Diencephalon (tissue), 1 donor: ENCODE results near the gene OR11L1. TPM values are rescaled to one million over a fixed set of nuclear protein-coding genes. Genes with fewer than 3 reads are reported as not detected.

ENCODE experiments used
- total RNA-seq: library from RNA; depleted of rRNA; stranded (reverse); fragments of >200 nt; gene quantifications from one replicate; pipeline ENCODE4 v1.2.3, GENCODE V29; 2014

The OR11L1 gene
- total RNA-seq = not detected

DNA sequence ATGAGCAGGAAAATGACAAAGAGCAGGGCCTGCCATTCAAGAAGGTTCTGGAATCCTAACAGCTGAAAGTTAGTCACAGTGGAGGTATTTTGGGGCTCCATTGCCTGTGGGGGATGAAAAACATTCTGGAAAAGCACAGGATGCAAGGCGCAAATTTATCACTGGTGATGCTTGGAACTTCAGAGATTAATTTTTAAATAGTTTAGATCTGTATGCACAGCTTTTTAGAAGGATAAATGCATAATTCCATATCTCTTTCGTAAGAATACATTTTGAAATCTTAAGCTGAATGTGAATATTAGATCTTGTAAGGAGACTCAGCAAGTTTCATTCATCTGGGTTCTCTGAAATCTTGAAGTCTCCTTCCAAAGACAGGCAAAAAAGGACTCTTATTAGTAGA lies at the start of gene OR11L1:
Gene OR11L1, minus strand, starts transcription at position 101 of the 400 bp plus-strand sequence. Its CDS starts 0 bp downstream, at position 101.

DNA sequence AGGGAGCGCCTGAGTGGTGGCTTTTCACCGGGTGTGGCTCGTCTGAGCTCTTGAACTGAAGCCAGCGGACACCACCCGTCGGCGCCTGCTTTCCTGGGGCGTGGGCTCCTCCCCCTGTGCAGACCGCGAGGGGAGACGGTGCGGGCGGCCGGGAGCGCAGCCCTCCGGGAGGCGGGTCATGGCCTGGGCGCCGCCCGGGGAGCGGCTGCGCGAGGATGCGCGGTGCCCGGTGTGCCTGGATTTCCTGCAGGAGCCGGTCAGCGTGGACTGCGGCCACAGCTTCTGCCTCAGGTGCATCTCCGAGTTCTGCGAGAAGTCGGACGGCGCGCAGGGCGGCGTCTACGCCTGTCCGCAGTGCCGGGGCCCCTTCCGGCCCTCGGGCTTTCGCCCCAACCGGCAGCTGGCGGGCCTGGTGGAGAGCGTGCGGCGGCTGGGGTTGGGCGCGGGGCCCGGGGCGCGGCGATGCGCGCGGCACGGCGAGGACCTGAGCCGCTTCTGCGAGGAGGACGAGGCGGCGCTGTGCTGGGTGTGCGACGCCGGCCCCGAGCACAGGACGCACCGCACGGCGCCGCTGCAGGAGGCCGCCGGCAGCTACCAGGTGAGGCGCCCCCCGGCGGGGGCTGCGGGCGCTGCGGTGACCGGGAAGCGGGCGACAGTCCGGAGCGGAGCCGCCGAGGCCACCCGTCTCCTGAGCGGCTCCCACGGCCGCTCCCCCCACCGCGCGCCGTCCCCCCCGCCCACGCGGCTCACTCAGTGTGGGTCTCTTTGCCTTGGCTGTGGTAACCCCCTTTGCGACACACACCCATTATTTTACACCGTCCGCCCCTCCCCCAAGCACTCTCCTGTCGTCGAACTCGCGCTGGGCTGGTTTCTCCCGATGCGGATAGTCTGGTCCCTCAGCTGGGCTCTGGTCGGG lies 15.6 kb upstream of the OR11L1 start, which contains the start of gene TRIM58:
Gene TRIM58, plus strand, starts transcription at position 119 of the 916 bp plus-strand sequence. Its CDS starts 60 bp downstream, at position 179.

DNA sequence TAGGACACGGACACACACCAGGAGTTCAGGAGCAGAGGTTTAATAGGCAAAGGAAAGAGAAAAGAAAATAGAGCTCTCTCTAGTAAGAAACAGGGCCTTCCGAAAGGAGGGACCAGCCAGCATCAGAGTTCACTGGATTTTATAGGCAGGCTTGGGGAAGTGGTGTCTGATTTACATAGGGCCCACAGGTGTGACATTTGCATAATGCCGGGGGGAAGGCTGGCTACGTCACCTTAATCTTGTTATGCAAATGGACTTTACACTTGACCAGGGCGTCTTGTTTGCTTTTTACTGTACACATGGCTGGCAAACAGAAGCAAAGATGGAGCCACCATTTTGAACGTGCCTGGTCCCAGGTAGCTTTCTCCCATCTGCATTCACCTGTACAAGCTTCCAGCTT lies 17.7 kb downstream of the OR11L1 start, which contains the start of gene OR14A16:
Gene OR14A16, minus strand, starts transcription at position 97 of the 400 bp plus-strand sequence. CDS start 8,390 bp downstream, outside the sequence.

Other genes starting within 250 kb of the OR11L1 start
- gene OR2G3, start 236.3 kb downstream of the OR11L1 start, total RNA-seq = not detected
- gene OR13G1, start 162.2 kb downstream of the OR11L1 start, total RNA-seq = not detected
- gene OR6F1, start 125.2 kb downstream of the OR11L1 start, total RNA-seq = not detected
- not detected for gene OR14K1, start 103.3 kb downstream of the OR11L1 start, total RNA-seq
- gene OR14A2, start 93.8 kb downstream of the OR11L1 start, total RNA-seq = not detected
- gene OR1C1, start 81.3 kb downstream of the OR11L1 start, total RNA-seq = not detected
- gene OR14A16, start 17.8 kb downstream of the OR11L1 start, total RNA-seq = not detected
- 8.3 TPM for gene TRIM58, start 15.3 kb upstream of the OR11L1 start, total RNA-seq
- 6.0 TPM for gene OR2W3, start 53.7 kb upstream of the OR11L1 start, total RNA-seq
- not detected for gene OR2T8, start 78.4 kb upstream of the OR11L1 start, total RNA-seq
- not detected for gene OR2AJ1, start 83.0 kb upstream of the OR11L1 start, total RNA-seq
- 2.5 TPM for gene OR2L8, start 107.0 kb upstream of the OR11L1 start, total RNA-seq
- gene OR2AK2, start 123.3 kb upstream of the OR11L1 start, total RNA-seq = 2.1 TPM
- 1.8 TPM for gene OR2L5, start 171.8 kb upstream of the OR11L1 start, total RNA-seq
- 0.92 TPM for gene OR2L2, start 188.2 kb upstream of the OR11L1 start, total RNA-seq
- gene OR2L3, start 204.9 kb upstream of the OR11L1 start, total RNA-seq = 0.92 TPM